Skeletal muscle cell (primary cell): ENCODE measurements around the gene N4BP3.

ENCODE experiments used
- DNase-seq: peaks from one replicate; pipeline ENCODE4 v3.0.0-alpha.2; 2010; ENCODE audit warnings: low read depth
- H3K4me3 ChIP-seq: 2 replicates; pipeline ENCODE4 v1.5.1; 2011; ENCODE audit warnings: low read depth, mild to moderate bottlenecking, control low read depth, low read length, moderate library complexity

N4BP3 gene

GRCh38 chr5:178141550-178141949, 28.2 kb downstream of the N4BP3 start:
- DNase-seq, result no peak

GRCh38 chr5:178142642-178143041, 29.3 kb downstream of the N4BP3 start:
- no peak overlapping the region for H3K4me3 ChIP-seq
- no peak for DNase-seq

More at GRCh38 chr5:178141550-178141949, 28.2 kb downstream of the N4BP3 start:
- no peak overlapping the region for H3K4me3 ChIP-seq

GRCh38 chr5:178143246-178143645, 29.9 kb downstream of the N4BP3 start:
- DNase-seq, result no peak
- no peak overlapping the region for H3K4me3 ChIP-seq

- peak; percentile 37 for DNase-seq
- H3K4me3 ChIP-seq, result no peak overlapping the region
Measured at GRCh38 chr5:178143901-178144300, 30.6 kb downstream of the N4BP3 start.

GRCh38 chr5:178145965-178146820, 32.9 kb downstream of the N4BP3 start:
- H3K4me3 ChIP-seq, result no peak overlapping the region
- no peak for DNase-seq

GRCh38 chr5:178147406-178147805, 34.1 kb downstream of the N4BP3 start:
- H3K4me3 ChIP-seq, result no peak overlapping the region

GRCh38 chr5:178149199-178149932, 36.0 kb downstream of the N4BP3 start:
- no peak for DNase-seq
- H3K4me3 ChIP-seq, result no peak overlapping the region

More at GRCh38 chr5:178147406-178147805, 34.1 kb downstream of the N4BP3 start:
- no peak for DNase-seq

GRCh38 chr5:178150977-178151734, 37.8 kb downstream of the N4BP3 start:
- no peak overlapping the region for H3K4me3 ChIP-seq
- no peak for DNase-seq

- no peak for DNase-seq
- H3K4me3 ChIP-seq, result peak overlapping the region; percentile 58
Measured at GRCh38 chr5:178152491-178153444, 39.4 kb downstream of the N4BP3 start.

- peak within 1 kb of the TSS; percentile 58 for H3K4me3 ChIP-seq
- DNase-seq, result peak; percentile 95
Measured at GRCh38 chr5:178153530-178154340, 40.4 kb downstream of the N4BP3 start, which contains the start of gene NHP2. NHP2 (minus strand) TSS chr5:178153885; CDS start chr5:178153817, 68 bp downstream.

- DNase-seq, result no peak
Measured at GRCh38 chr5:178155065-178155464, 41.7 kb downstream of the N4BP3 start.

GRCh38 chr5:178160176-178160575, 46.8 kb downstream of the N4BP3 start:
- no peak overlapping the region for H3K4me3 ChIP-seq
- no peak for DNase-seq

More at GRCh38 chr5:178155065-178155464, 41.7 kb downstream of the N4BP3 start:
- no peak overlapping the region for H3K4me3 ChIP-seq

- no peak for DNase-seq
- no peak overlapping the region for H3K4me3 ChIP-seq
Measured at GRCh38 chr5:178162481-178162880, 49.1 kb downstream of the N4BP3 start.

- peak overlapping the region; percentile 21 for H3K4me3 ChIP-seq
- DNase-seq, result no peak
Measured at GRCh38 chr5:178163772-178164735, 50.7 kb downstream of the N4BP3 start.

- DNase-seq, result no peak
- H3K4me3 ChIP-seq, result no peak overlapping the region
Measured at GRCh38 chr5:178165581-178165980, 52.2 kb downstream of the N4BP3 start.

- H3K4me3 ChIP-seq, result no peak overlapping the region
- no peak for DNase-seq
Measured at GRCh38 chr5:178170455-178170854, 57.1 kb downstream of the N4BP3 start.

GRCh38 chr5:178174456-178174855, 61.1 kb downstream of the N4BP3 start:
- no peak overlapping the region for H3K4me3 ChIP-seq
- DNase-seq, result no peak
